ENCODE measurements around the gene FRMD6.
"Not testable (repeated sequence)": the region's sequence is repeated elsewhere in the genome, so short reads cannot be mapped to it uniquely, and the experiment has no call there.

The FRMD6 gene

DNA sequence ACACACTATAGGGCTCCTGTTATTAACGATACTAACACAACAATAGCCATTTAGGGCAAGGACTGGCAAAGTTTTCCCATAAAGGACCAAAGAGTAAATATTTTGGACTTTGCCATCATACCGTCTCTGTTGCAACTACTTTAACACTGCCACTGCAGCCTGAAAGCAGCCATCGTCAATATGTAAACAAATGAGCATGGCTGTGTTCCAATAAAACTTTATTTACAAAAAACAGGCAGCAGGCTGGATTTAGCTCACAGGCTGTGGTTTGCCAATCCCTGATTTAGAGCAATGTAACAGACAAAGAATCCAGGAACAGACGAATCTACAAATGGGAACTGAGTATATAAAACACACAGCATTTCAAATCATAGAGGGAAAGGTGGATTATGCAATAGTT lies 84.1 kb downstream of the FRMD6 start:
- TF ChIP-seq, protein P1, sequence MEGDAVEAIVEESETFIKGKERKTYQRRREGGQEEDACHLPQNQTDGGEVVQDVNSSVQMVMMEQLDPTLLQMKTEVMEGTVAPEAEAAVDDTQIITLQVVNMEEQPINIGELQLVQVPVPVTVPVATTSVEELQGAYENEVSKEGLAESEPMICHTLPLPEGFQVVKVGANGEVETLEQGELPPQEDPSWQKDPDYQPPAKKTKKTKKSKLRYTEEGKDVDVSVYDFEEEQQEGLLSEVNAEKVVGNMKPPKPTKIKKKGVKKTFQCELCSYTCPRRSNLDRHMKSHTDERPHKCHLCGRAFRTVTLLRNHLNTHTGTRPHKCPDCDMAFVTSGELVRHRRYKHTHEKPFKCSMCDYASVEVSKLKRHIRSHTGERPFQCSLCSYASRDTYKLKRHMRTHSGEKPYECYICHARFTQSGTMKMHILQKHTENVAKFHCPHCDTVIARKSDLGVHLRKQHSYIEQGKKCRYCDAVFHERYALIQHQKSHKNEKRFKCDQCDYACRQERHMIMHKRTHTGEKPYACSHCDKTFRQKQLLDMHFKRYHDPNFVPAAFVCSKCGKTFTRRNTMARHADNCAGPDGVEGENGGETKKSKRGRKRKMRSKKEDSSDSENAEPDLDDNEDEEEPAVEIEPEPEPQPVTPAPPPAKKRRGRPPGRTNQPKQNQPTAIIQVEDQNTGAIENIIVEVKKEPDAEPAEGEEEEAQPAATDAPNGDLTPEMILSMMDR (IDR thresholded peaks at IDR 0.05; ENCODE audit: low read depth, low read length, missing control alignments): no peak
- H3K4me3 ChIP-seq (ENCODE audit: low read depth, low read length): no peak overlapping the region
- no peak for DNase-seq (ENCODE audit: low read depth)

DNA sequence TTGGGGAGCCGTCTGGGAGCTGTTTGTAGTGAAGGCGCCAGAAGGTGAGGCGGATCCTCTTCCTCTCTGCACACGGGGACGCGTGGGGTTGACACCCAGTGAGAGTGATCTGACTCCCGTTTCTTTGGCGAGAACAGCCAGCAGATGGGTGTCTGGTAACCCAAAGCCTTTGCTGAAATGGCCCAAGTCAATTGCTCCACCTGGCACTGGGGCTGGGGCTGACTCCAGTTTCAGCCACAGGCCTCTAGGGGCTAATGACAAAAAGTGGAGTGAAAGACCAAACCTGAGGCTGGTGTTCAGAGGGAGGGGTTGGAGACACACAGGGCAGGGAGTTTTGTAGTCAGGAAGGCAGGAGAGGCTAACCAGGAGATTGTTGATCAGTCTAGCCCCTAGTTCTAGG lies 87.0 kb downstream of the FRMD6 start:
- H3K4me3 ChIP-seq (ENCODE audit: low read depth, low read length): no peak overlapping the region
- DNase-seq (ENCODE audit: low read depth): no peak
- TF ChIP-seq, protein P1 (IDR thresholded peaks at IDR 0.05; ENCODE audit: low read depth, low read length, missing control alignments): no peak

DNA sequence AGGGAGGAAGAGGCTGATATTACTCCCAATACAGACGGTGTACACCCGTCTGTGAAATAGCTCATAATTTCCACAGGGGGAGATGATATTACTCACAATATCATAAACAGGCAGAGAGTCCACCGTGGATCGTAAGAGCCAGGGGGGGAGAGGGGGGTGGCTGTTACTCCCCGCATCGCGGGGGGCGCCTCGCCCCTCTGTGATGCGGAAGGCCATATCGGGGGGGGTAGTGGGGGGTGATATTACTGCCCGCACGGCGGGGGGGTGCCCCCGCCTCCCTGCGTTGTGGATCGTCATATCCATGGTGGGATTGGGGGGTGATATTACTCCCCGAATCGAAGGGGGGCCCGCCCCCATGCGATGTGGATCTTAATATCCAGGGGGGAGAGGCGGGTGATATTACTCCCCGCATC lies 91.9 kb downstream of the FRMD6 start:
- TF ChIP-seq, protein P1 (IDR thresholded peaks at IDR 0.05; ENCODE audit: low read depth, low read length, missing control alignments): no peak
- H3K4me3 ChIP-seq (ENCODE audit: low read depth, low read length): no peak overlapping the region
- no peak for DNase-seq (ENCODE audit: low read depth)

DNA sequence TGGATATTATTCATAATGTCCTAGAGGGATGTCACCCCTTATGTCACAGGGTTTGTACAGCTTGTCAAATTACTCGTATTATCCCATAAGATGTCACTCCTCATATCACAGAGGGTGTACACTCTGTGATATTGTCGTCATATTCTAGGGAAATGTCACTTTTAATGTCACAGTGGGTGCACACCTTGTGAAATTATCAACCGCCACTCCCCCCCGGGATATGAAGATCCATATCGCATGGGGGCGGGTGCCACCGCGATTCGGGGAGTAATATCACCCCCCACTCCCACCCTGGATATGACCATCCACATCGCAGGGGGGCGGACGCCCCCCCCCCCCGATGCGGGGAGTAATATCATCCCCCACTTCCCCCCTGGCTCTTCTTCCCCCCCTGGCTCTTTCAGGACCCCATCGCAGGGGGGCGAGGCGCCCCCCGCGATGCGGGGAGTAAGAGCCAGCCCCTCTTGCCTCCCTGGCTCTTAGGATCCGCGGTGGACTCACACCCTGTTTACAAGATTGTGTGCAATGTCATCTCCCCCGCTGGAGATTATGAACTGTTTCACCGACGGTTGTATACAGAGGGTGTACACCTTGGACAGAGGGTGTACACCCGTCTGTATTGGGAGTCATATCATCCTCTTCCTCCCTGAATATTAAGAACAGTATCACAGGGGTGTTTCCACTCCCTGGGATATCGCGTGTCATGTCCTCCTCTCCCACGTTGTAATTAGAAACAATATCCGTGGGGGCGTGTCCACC lies 92.8 kb downstream of the FRMD6 start:
- TF ChIP-seq, protein P1 (IDR thresholded peaks at IDR 0.05; ENCODE audit: low read depth, low read length, missing control alignments): no peak
- H3K4me3 ChIP-seq (ENCODE audit: low read depth, low read length): no peak overlapping the region
- no peak for DNase-seq (ENCODE audit: low read depth)

DNA sequence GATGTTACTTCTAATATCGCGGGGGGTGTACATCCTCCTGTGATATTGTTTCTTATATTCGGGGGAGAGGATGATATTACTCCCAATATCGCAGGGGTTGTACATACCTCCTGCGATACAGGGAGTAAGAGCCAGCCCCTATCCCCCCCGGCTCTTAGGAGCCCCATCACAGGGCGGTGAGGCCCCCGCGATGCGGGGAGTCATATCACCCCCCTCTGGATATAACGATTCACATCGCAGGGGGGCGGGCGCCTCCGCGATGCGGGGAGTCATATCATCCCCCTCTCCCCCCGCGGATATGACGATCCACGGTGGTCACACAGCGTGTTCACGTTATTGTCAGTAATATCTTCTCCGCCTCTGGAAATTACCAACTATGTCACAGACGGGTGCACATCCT lies 95.1 kb downstream of the FRMD6 start:
- not testable (repeated sequence) for H3K4me3 ChIP-seq (ENCODE audit: low read depth, low read length); DNase-seq (ENCODE audit: low read depth)

DNA sequence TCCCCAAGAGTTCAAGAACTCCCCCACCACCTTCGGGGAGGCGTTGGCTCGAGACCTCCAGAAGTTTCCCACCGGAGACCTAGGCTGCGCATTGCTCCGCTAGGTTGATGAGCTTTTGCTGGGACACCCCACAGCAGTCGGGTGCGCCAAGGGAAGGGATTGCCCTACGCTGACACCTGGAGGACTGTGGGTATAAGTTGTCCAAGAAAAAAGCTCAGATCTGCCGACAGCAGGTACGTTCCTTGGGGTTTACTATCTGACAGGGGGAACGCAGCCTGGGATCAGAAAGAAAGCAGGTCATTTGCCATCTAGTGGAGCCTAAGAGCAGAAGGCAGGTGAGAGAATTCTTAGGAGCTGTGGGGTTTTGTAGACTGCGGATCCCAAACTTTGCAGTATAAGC lies 98.8 kb downstream of the FRMD6 start:
- TF ChIP-seq, protein P1 (IDR thresholded peaks at IDR 0.05; ENCODE audit: low read depth, low read length, missing control alignments): peak; percentile 14
- DNase-seq (ENCODE audit: low read depth): no peak
- H3K4me3 ChIP-seq (ENCODE audit: low read depth, low read length): no peak overlapping the region

DNA sequence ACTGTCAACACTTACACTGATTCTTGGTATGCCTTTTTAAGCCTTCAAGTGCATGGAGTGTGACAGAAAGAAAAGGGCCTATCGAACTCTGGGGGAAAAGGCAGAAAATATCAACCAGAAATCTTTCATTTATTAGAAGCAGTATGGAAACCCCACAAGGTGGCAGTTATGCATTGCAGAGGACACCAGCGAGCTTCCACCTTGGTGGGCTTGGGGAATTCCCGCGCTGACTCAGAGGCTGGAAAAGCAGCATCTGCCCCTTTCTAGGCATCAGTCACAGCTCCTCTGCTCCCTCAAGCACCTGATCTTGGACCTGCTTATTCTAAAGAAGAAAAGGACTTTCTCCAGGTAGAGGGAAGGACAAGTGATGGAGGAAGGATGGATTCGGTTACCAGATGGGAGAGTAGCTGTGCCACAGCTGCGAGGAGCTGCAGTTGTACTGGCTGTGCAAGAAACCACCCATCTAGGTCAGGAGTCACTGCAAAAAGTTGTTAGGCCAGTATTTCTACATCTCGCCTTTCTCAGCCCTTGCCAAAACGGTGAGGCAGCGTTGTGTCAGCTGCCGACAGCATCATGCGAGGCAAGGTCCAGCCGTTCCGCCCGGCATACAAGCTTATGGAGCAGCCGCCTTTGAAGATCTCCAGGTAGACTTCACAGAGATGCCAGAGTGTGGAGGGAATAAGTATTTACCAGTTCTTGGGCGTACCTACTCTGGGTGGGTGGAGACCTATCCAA lies 100.1 kb downstream of the FRMD6 start:
- not testable (repeated sequence) for H3K4me3 ChIP-seq (ENCODE audit: low read depth, low read length); DNase-seq (ENCODE audit: low read depth)

DNA sequence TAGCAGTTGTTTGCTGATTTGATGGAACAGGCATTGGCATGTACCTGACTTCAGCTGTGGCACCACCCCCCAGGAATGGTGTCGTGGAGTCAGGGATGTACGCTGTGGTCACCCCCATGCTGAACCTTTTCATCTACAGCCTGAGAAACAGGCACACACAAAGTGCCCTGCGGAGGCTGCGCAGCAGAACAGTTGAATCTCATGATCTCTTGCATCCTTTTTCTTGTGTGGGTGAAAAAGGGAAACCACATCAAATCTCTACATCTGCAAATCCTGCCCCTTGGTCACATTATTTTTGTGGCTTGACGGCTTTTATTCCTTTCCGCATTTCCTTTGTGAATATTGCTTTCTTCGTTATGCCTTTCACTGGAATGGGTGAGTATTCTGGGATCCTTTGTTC lies 106.0 kb downstream of the FRMD6 start:
- not testable (repeated sequence) for H3K4me3 ChIP-seq (ENCODE audit: low read depth, low read length)

More for the DNA sequence above, 106.0 kb downstream of the FRMD6 start:
- DNase-seq (ENCODE audit: low read depth): not testable (repeated sequence)

Measured in GM12864 (cell line).